GM12872 (cell line): Measurements from ENCODE around the gene LDAF1.

ENCODE experiments used
- CTCF ChIP-seq: IDR thresholded peaks from 3 replicates; pipeline ENCODE4 v1.5.1; 2011; ENCODE audit warnings: low read depth, mild to moderate bottlenecking, low read length, moderate library complexity; ENCODE audit not compliant: insufficient read depth

The LDAF1 gene

DNA sequence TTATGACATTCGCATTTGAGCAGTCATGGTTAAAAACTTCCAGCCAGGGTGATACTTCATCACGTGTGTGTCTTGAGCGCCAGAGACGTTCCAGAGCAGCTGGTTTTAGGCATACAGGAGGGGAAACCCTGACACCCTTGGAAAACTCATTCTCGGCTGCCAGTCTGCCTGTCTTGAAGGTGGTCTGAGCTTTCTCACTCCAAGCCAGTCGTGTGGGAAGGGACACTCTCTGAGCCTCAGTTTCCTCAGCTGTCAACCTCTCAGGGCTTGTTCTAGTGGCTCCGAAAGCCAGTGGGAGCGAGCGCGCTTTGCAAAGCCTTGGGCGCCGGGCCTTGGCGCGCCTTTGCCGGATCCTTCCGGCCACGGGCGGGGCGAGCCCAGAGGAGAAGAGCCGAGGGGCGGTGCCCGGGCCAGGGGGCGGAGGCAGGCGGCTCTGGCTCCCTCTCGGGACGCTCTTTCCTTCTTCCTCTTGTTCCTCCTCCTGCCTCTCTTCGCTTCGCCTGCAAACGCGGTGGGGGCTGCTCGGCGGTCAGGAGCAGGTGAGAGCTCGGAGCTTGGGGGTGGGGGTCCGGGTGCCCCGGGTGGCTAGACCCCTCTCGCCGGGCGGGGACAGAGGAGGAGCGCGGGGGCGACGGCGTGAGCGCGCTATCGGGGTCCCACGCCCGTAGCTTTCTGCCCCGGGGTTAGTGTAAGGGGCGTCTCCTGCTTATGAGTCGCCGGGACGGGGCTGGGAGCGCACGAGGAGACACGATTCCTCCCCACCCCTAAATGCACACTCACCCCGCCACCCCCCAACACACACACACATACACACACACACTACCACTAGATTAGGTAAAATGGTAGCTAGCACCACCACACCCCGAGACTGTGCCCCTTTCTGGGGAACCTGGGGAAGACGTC is at the start of gene LDAF1:
TSS of gene LDAF1 (plus strand) at position 467 of the 903 bp plus-strand sequence. CDS start 2,509 bp downstream, outside the sequence.
- TF ChIP-seq CTCF = no peak

GRCh38 chr16:21116148-21116693 is 42.3 kb upstream of the LDAF1 start:
- TF ChIP-seq CTCF = no peak

- no peak for TF ChIP-seq CTCF
Observed at GRCh38 chr16:21117567-21117966, 40.9 kb upstream of the LDAF1 start.

- no peak for TF ChIP-seq CTCF
Observed at GRCh38 chr16:21120976-21121520, 37.4 kb upstream of the LDAF1 start.

- no peak for TF ChIP-seq CTCF
Observed at GRCh38 chr16:21125191-21125590, 33.3 kb upstream of the LDAF1 start.

DNA sequence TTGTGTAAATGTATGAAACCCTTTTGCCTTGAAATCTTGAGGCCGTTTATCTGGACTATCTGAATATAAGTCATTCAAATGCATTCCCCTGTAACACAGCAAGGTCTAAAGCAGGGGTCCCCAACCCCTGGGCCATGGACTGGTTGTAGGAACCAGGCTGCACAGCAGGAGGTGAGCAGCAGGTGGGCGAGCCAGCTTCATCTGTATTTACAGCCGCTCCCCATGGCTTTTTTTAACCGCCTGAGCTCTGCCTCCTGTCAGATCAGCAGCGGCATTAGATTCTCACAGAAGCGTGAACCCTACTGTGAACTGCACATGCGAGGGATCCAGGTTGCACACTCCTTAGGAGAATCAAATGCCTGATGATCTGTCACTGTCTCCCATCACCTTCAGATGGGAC is 32.0 kb upstream of the LDAF1 start:
- no peak for TF ChIP-seq CTCF

GRCh38 chr16:21128991-21129390 is 29.5 kb upstream of the LDAF1 start:
- TF ChIP-seq CTCF = no peak
